Prostate gland (tissue), 2 donors: Measurements from ENCODE around the gene CRYL1. TPM values are rescaled to one million over a fixed set of nuclear protein-coding genes. Genes with fewer than 3 reads are reported as not detected.

ENCODE experiments used
- DNase-seq: peaks from one replicate; pipeline ENCODE4 v3.0.0-alpha.2; 2019; ENCODE audit warnings: low spot score
- H3K27ac ChIP-seq, 2 donors: fragments of 200-600 bp; sonication (generic); 2 replicates each; pipeline ENCODE4 v1.5.1; 2017 to 2019
- H3K27me3 ChIP-seq: fragments of 200-600 bp; sonication (generic); replicated peaks from 2 replicates; pipeline ENCODE4 v1.5.1; 2019; ENCODE audit not compliant: insufficient read depth
- H3K36me3 ChIP-seq, 2 donors: fragments of 200-600 bp; sonication (generic); 1 replicate in 1 of 2; 2 replicates in 1 of 2; pipeline versions ENCODE4 v1.5.1 to v1.8.1; 2017 to 2019
- H3K4me1 ChIP-seq: fragments of 200-600 bp; sonication (generic); replicated peaks from 2 replicates; pipeline ENCODE4 v1.5.1; 2019
- H3K4me3 ChIP-seq, 2 donors: fragments of 200-600 bp; sonication (generic); 2 replicates each; pipeline ENCODE4 v1.5.1; 2017 to 2019
- H3K9me3 ChIP-seq: fragments of 200-600 bp; sonication (generic); 2 replicates; pipeline ENCODE4 v1.5.1; 2017
- CTCF ChIP-seq, 4 experiments: fragments of 200-600 bp in 2 of 4; fragments of 450-650 bp in 2 of 4; sonication (generic) in 2 of 4; IDR thresholded peaks; 1 replicate in 3 of 4; 2 replicates in 1 of 4; pipeline ENCODE4 v1.5.1; 2016 to 2019; ENCODE audit warnings: antibody characterized with exemption in 4 of 4, mild to moderate bottlenecking in 2 of 4, moderate library complexity in 2 of 4
- POLR2A ChIP-seq: fragments of 450-650 bp; IDR thresholded peaks from one replicate; pipeline ENCODE4 v1.6.1; 2016; ENCODE audit warnings: antibody characterized with exemption, mild to moderate bottlenecking
- POLR2AphosphoS5 ChIP-seq: sonication (generic); formaldehyde crosslinking; IDR thresholded peaks from one replicate; pipeline ENCODE4 v1.6.1; 2017; ENCODE audit warnings: antibody characterized with exemption
- WGBS: methylation state at CpG from one replicate; pipeline ENCODE4 v1.1.5; 2018; 5-methylcytosine and 5-hydroxymethylcytosine counted together
- intact Hi-C: fragments of 100-400 bp; cut with DNase I; formaldehyde crosslinking; loops from one replicate; pipeline ENCODE4 v1.14.2; 2022
- total RNA-seq, 2 donors: library from RNA; depleted of rRNA; stranded (reverse); fragments of >200 nt; gene quantifications; one replicate each; pipeline ENCODE4 v1.1.0, GENCODE V29; 2016

Gene CRYL1
- total RNA-seq, 2 donors from 2014 or later, result 35.3 to 75.5 TPM

GRCh38 chr13:20547479-20547908 is 21.8 kb upstream of the CRYL1 start:
- H3K9me3 ChIP-seq, result no peaks in the 10 kb centered on the region
- no peak for DNase-seq
- H3K36me3 ChIP-seq, result no peaks in the 10 kb centered on the region
- H3K27ac ChIP-seq, result no peak overlapping the region
- 61% methylated on average over 4 of the region's 4 CpGs for WGBS
- no peaks in the 10 kb centered on the region for H3K4me1 ChIP-seq
- intact Hi-C loops, result no loop called here
- TF ChIP-seq POLR2A (no peak), POLR2AphosphoS5 (no peak), CTCF (IDR thresholded peaks at IDR 0.05) (no peak)
- no peak overlapping the region for H3K4me3 ChIP-seq
- no peaks in the 10 kb centered on the region for H3K27me3 ChIP-seq

GRCh38 chr13:20546556-20546955 is 20.9 kb upstream of the CRYL1 start:
- Histone ChIP-seq H3K9me3 (no peaks in the 10 kb centered on the region), H3K4me3 (no peak overlapping the region), H3K4me1 (no peaks in the 10 kb centered on the region), H3K27me3 (no peaks in the 10 kb centered on the region), H3K36me3 (no peaks in the 10 kb centered on the region), H3K27ac (no peak overlapping the region)
- intact Hi-C loops, result no loop called here
- 71% methylated on average over 1 of the region's 1 CpG for WGBS
- TF ChIP-seq POLR2AphosphoS5, result no peak
- no peak for TF ChIP-seq POLR2A
- TF ChIP-seq CTCF (IDR thresholded peaks at IDR 0.05), result no peak
- no peak for DNase-seq

GRCh38 chr13:20544201-20544923 is 18.7 kb upstream of the CRYL1 start:
- H3K9me3 ChIP-seq, result no peaks in the 10 kb centered on the region
- no peak for TF ChIP-seq CTCF (IDR thresholded peaks at IDR 0.05)
- TF ChIP-seq POLR2AphosphoS5, result no peak
- TF ChIP-seq POLR2A, result no peak
- no peaks in the 10 kb centered on the region for H3K4me1 ChIP-seq
- no peaks in the 10 kb centered on the region for H3K36me3 ChIP-seq
- no peak overlapping the region for H3K27ac ChIP-seq
- no peak overlapping the region for H3K4me3 ChIP-seq
- H3K27me3 ChIP-seq, result no peaks in the 10 kb centered on the region
- no peak for DNase-seq
- 81% methylated on average over 7 of the region's 7 CpGs for WGBS
- intact Hi-C loops, result no loop called here

- Histone ChIP-seq H3K36me3 (no peaks in the 10 kb centered on the region), H3K9me3 (no peaks in the 10 kb centered on the region), H3K4me3 (no peak overlapping the region), H3K4me1 (no peaks in the 10 kb centered on the region), H3K27me3 (no peaks in the 10 kb centered on the region), H3K27ac (no peak overlapping the region)
- intact Hi-C loops, result no loop called here
- TF ChIP-seq POLR2A (no peak), CTCF (IDR thresholded peaks at IDR 0.05) (no peak), POLR2AphosphoS5 (no peak)
- no peak for DNase-seq
Observed at GRCh38 chr13:20536992-20537391, 11.3 kb upstream of the CRYL1 start.

GRCh38 chr13:20534038-20534608 is 8.5 kb upstream of the CRYL1 start:
- intact Hi-C loops, result no loop called here
- DNase-seq, result no peak

More at GRCh38 chr13:20534038-20534608, 8.5 kb upstream of the CRYL1 start:
- 74% methylated on average over 10 of the region's 10 CpGs for WGBS
- TF ChIP-seq POLR2AphosphoS5 (no peak), CTCF (IDR thresholded peaks at IDR 0.05) (no peak), POLR2A (no peak)
- Histone ChIP-seq H3K36me3 (no peaks in the 10 kb centered on the region), H3K4me3 (no peak overlapping the region), H3K4me1 (no peaks in the 10 kb centered on the region), H3K27ac (no peak overlapping the region), H3K9me3 (no peaks in the 10 kb centered on the region), H3K27me3 (no peaks in the 10 kb centered on the region)
